ENCODE measurements around the gene CDC14C.

- TF ChIP-seq CTCF (IDR thresholded peaks at IDR 0.05; ENCODE audit: insufficient read depth, low read depth, low read length) (no peak), EZH2 (IDR thresholded peaks at IDR 0.05; ENCODE audit: insufficient read depth, low read length) (no peak)
These were observed 8.0 kb downstream of the CDC14C start for GRCh38 chr7:48932126-48932910.
